ES-I3 (cell line): ENCODE results near the gene FLT1.

Source experiments
- H3K36me3 ChIP-seq: 2 replicates; pipeline ENCODE4 v1.6.1; 2013; ENCODE audit warnings: mild to moderate bottlenecking, low read length, control low read depth, moderate library complexity; ENCODE audit not compliant: insufficient read depth
- H3K4me1 ChIP-seq: 2 replicates; pipeline ENCODE4 v1.6.1; 2013; ENCODE audit warnings: mild to moderate bottlenecking, control low read depth, low read length; ENCODE audit not compliant: insufficient read depth
- H3K9ac ChIP-seq: 2 replicates; pipeline ENCODE4 v1.6.1; 2013; ENCODE audit warnings: low read depth, mild to moderate bottlenecking, low read length, moderate library complexity
- H3K9me3 ChIP-seq: 2 replicates; pipeline ENCODE4 v1.6.1; 2013; ENCODE audit warnings: mild to moderate bottlenecking, low read length, moderate library complexity; ENCODE audit not compliant: control insufficient read depth, insufficient read depth

Gene FLT1

DNA sequence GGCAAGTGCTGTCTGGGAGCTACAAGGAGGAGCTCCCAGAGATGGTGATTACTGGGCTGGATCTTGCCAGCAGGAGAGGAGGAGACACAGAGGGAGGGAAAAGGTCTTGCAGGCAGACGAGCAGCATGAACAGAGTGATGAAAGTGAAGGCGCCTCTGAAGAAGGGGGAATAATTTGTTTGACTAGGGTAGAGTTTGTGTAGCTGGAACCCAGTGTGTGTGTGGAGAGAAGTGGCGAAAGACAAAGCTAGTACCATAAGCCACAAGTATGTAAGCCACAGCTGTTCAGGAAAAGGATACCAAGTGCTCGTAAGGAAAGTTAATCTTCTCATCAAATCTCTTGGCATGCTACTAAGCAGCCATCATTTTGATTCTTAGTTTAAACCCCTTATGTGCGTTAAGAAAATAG lies 5.4 kb downstream of the FLT1 start:
- Histone ChIP-seq H3K4me1 (peaks cover 31% of the 10 kb centered on the region), H3K9ac (no peak overlapping the region), H3K9me3 (no peaks in the 10 kb centered on the region), H3K36me3 (no peaks in the 10 kb centered on the region)

GRCh38 chr13:28488376-28489005 lies 6.4 kb downstream of the FLT1 start:
- H3K4me1 ChIP-seq, result peaks cover 37% of the 10 kb centered on the region
- H3K9me3 ChIP-seq, result no peaks in the 10 kb centered on the region
- no peaks in the 10 kb centered on the region for H3K36me3 ChIP-seq
- no peak overlapping the region for H3K9ac ChIP-seq

GRCh38 chr13:28485996-28486543 lies 8.9 kb downstream of the FLT1 start:
- Histone ChIP-seq H3K9ac (no peak overlapping the region), H3K4me1 (peaks cover 28% of the 10 kb centered on the region), H3K9me3 (no peaks in the 10 kb centered on the region), H3K36me3 (no peaks in the 10 kb centered on the region)

GRCh38 chr13:28485551-28485950 lies 9.4 kb downstream of the FLT1 start:
- no peaks in the 10 kb centered on the region for H3K36me3 ChIP-seq
- H3K9ac ChIP-seq, result no peak overlapping the region
- peaks cover 25% of the 10 kb centered on the region for H3K4me1 ChIP-seq
- no peaks in the 10 kb centered on the region for H3K9me3 ChIP-seq

GRCh38 chr13:28485097-28485496 lies 9.8 kb downstream of the FLT1 start:
- peaks cover 20% of the 10 kb centered on the region for H3K4me1 ChIP-seq
- H3K9ac ChIP-seq, result no peak overlapping the region
- H3K36me3 ChIP-seq, result no peaks in the 10 kb centered on the region
- no peaks in the 10 kb centered on the region for H3K9me3 ChIP-seq

DNA sequence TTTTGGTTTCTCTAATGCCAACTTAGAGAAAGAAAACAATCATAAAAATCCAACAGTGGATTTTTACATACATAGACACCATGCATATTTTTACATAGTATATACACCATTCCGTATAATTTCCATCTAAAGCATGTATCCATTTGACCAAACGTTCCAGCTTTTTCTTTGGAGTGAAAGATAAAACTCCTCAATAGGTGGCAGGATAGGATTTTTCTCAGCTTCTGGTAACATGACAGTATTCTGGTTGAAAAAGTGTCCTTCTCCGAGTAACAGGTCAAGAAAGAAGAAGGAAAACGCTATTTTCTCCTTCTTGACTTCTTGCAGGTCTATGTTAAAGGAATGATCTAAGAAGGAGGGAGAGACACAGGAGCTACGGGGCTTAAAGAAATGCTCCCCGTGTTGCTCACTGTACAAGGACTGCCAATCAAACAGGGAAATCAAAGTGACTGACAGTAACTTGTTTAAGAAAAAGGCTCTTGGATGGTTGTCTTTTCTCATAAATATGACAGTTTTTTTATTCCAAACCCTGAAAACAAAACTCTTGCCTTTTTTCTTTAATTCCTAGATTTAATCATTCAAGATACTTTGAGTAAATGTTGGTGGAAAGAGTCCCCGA lies 11.5 kb downstream of the FLT1 start:
- Histone ChIP-seq H3K36me3 (no peaks in the 10 kb centered on the region), H3K4me1 (peaks cover 16% of the 10 kb centered on the region), H3K9me3 (no peaks in the 10 kb centered on the region), H3K9ac (no peak overlapping the region)

- H3K9me3 ChIP-seq, result no peaks in the 10 kb centered on the region
These were observed 15.9 kb downstream of the FLT1 start for GRCh38 chr13:28479005-28479404.

GRCh38 chr13:28478127-28478526 lies 16.8 kb downstream of the FLT1 start:
- no peaks in the 10 kb centered on the region for H3K9me3 ChIP-seq
- H3K4me1 ChIP-seq, result peaks cover 12% of the 10 kb centered on the region
- no peak overlapping the region for H3K9ac ChIP-seq
- H3K36me3 ChIP-seq, result no peaks in the 10 kb centered on the region

More at GRCh38 chr13:28479005-28479404, 15.9 kb downstream of the FLT1 start:
- Histone ChIP-seq H3K36me3 (no peaks in the 10 kb centered on the region), H3K4me1 (peaks cover 19% of the 10 kb centered on the region), H3K9ac (no peak overlapping the region)

- Histone ChIP-seq H3K9ac (no peak overlapping the region), H3K36me3 (no peaks in the 10 kb centered on the region), H3K4me1 (peaks cover 12% of the 10 kb centered on the region), H3K9me3 (no peaks in the 10 kb centered on the region)
These were observed 17.3 kb downstream of the FLT1 start for GRCh38 chr13:28477709-28477973.

GRCh38 chr13:28476919-28477708 lies 17.8 kb downstream of the FLT1 start:
- Histone ChIP-seq H3K9me3 (no peaks in the 10 kb centered on the region), H3K9ac (no peak overlapping the region), H3K36me3 (no peaks in the 10 kb centered on the region), H3K4me1 (peaks cover 12% of the 10 kb centered on the region)

GRCh38 chr13:28475916-28476725 lies 18.8 kb downstream of the FLT1 start:
- peaks cover 12% of the 10 kb centered on the region for H3K4me1 ChIP-seq
- H3K9me3 ChIP-seq, result no peaks in the 10 kb centered on the region
- H3K9ac ChIP-seq, result no peak overlapping the region
- H3K36me3 ChIP-seq, result no peaks in the 10 kb centered on the region

- Histone ChIP-seq H3K9me3 (no peaks in the 10 kb centered on the region), H3K4me1 (peaks cover 12% of the 10 kb centered on the region), H3K9ac (no peak overlapping the region), H3K36me3 (no peaks in the 10 kb centered on the region)
These were observed 20.3 kb downstream of the FLT1 start for GRCh38 chr13:28474491-28475134.

DNA sequence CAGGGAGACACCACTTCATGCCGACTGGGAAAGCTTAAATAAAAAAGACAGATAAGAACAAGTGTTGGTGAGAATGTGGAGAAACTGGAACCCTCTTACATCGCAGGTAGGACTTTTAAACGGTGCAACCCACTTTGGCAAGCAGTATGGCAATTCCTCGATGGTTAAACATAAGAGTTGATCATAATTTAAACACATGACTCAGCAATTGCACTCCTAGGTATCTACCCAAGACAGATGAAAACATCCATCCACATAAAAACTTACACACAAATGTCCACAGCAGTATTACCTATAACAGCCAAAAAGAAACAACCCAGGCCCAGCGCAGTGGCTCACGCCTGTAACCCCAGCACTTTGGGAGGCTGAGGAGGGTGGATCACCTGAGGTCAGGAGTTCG lies 21.9 kb downstream of the FLT1 start:
- Histone ChIP-seq H3K4me1 (peaks cover 12% of the 10 kb centered on the region), H3K9ac (no peak overlapping the region), H3K36me3 (no peaks in the 10 kb centered on the region; the same call in 1 of the 2 replicates)

DNA sequence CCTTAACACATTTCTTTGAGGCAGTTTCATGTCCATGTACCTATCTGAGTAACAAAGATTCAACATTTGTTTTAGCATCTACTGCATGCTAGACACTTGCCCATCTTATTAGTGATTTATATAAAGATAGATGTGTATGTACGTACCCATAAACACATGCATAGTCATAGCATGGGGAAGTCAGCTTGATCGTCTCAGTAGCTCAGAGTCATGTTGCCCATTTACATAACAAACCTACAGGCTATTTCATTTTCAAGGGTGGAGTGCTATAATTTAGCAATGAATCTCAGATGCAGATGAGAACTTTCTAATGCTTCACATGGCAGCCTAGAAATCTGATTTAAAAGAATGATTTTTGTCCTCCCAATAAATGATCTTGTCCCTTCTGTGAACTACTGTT lies 23.5 kb downstream of the FLT1 start:
- Histone ChIP-seq H3K9me3 (no peaks in the 10 kb centered on the region), H3K4me1 (peaks cover 13% of the 10 kb centered on the region; the same call in 1 of the 2 replicates), H3K9ac (no peak overlapping the region), H3K36me3 (no peaks in the 10 kb centered on the region; the same call in none of the 2 replicates)

More for the DNA sequence above, 21.9 kb downstream of the FLT1 start:
- H3K9me3 ChIP-seq, result no peaks in the 10 kb centered on the region
